Fibroblast of lung (primary cell): ENCODE results near the gene NKD1. TPM values are rescaled to one million over a fixed set of nuclear protein-coding genes. Genes with fewer than 3 reads are reported as not detected.

Source experiments
- DNase-seq, 2 donors: peaks; one replicate each; pipeline versions ENCODE4 v3.0.0 to v3.0.0-alpha.2; 2010; ENCODE audit warnings: low read depth in 2 of 2
- H2AFZ ChIP-seq: 2 replicates; pipeline ENCODE4 v1.5.1; 2012; ENCODE audit warnings: low read length, control low read depth, inconsistent platforms
- H3K27ac ChIP-seq: 2 replicates; pipeline ENCODE4 v1.5.1; 2011; ENCODE audit warnings: low read length, control low read depth; ENCODE audit not compliant: insufficient read depth
- H3K27me3 ChIP-seq: 2 replicates; pipeline ENCODE4 v1.5.1; 2011; ENCODE audit warnings: mild to moderate bottlenecking, low read length; ENCODE audit not compliant: control insufficient read depth, insufficient read depth
- H3K36me3 ChIP-seq: 2 replicates; pipeline ENCODE4 v1.5.1; 2011; ENCODE audit warnings: low read length; ENCODE audit not compliant: control insufficient read depth, insufficient read depth
- H3K4me1 ChIP-seq: 2 replicates; pipeline ENCODE4 v1.5.1; 2011; ENCODE audit warnings: low read length; ENCODE audit not compliant: control insufficient read depth, insufficient read depth; ENCODE audit errors: extremely low read depth
- H3K4me2 ChIP-seq: 2 replicates; pipeline ENCODE4 v1.5.1; 2011; ENCODE audit warnings: low read length, control low read depth; ENCODE audit not compliant: insufficient read depth; ENCODE audit errors: extremely low read depth
- H3K4me3 ChIP-seq, 4 experiments: fragments of 200-600 bp in 1 of 4; sonication (generic) in 1 of 4; replicated peaks in 1 of 4; 2 replicates each; pipeline ENCODE4 v1.5.1; 2011 to 2016; ENCODE audit warnings: low read length in 4 of 4, low read depth in 3 of 4, mild to moderate bottlenecking in 3 of 4, control low read depth in 2 of 4, inconsistent platforms in 1 of 4, mixed read lengths in 1 of 4; ENCODE audit not compliant: insufficient read depth in 1 of 4; ENCODE audit errors: control extremely low read depth in 1 of 4
- H3K79me2 ChIP-seq: 2 replicates; pipeline ENCODE4 v1.5.1; 2012; ENCODE audit warnings: mild to moderate bottlenecking, low read length, inconsistent platforms; ENCODE audit not compliant: control insufficient read depth, insufficient read depth
- H3K9ac ChIP-seq: 2 replicates; pipeline ENCODE4 v1.5.1; 2011; ENCODE audit warnings: mild to moderate bottlenecking, low read length, control low read depth; ENCODE audit not compliant: insufficient read depth
- H3K9me3 ChIP-seq: 2 replicates; pipeline ENCODE4 v1.5.1; 2012; ENCODE audit warnings: low read depth, low read length; ENCODE audit not compliant: control insufficient read depth, insufficient read depth
- H4K20me1 ChIP-seq: 2 replicates; pipeline ENCODE4 v1.5.1; 2011; ENCODE audit warnings: low read length; ENCODE audit not compliant: control insufficient read depth, insufficient read depth; ENCODE audit errors: extremely low read depth
- EZH2 ChIP-seq: IDR thresholded peaks from 2 replicates; pipeline ENCODE4 v1.5.1; 2012; ENCODE audit warnings: low read length, control low read depth, mild to moderate bottlenecking; ENCODE audit errors: missing control alignments
- polyA plus RNA-seq, 2 donors: library from polyadenylated mRNA; depleted of rRNA in 1 of 2; stranded (reverse) in 1 of 2; unstranded in 1 of 2; fragments of >200 nt; gene quantifications; 2 replicates each; pipeline ENCODE4 v1.2.1, GENCODE V29; 2011 to 2012; ENCODE audit warnings: missing spikeins in 1 of 2
- total RNA-seq: library from RNA; depleted of rRNA; stranded (reverse); fragments of >200 nt; gene quantifications from 2 replicates; pipeline ENCODE4 v1.2.1, GENCODE V29; 2014
- TF ChIP-seq, protein P1 (sequence below), 2 donors: IDR thresholded peaks in 1 of 2; conservative IDR thresholded peaks in 1 of 2; 1 replicate in 1 of 2; 2 replicates in 1 of 2; pipeline ENCODE4 v1.5.1; 2011 to 2012; ENCODE audit warnings: low read length in 2 of 2, control low read depth in 1 of 2, inconsistent platforms in 1 of 2, low read depth in 1 of 2, mild to moderate bottlenecking in 1 of 2

The NKD1 gene
- total and polyA plus RNA-seq, 2 donors (not counting 1 experiment from before 2014, with no cell fraction given), result under 0.01 to 0.12 TPM

GRCh38 chr16:50664270-50664669 lies 116.1 kb downstream of the NKD1 start:
- H3K4me2 ChIP-seq, result no peak overlapping the region
- no peak for DNase-seq

DNA sequence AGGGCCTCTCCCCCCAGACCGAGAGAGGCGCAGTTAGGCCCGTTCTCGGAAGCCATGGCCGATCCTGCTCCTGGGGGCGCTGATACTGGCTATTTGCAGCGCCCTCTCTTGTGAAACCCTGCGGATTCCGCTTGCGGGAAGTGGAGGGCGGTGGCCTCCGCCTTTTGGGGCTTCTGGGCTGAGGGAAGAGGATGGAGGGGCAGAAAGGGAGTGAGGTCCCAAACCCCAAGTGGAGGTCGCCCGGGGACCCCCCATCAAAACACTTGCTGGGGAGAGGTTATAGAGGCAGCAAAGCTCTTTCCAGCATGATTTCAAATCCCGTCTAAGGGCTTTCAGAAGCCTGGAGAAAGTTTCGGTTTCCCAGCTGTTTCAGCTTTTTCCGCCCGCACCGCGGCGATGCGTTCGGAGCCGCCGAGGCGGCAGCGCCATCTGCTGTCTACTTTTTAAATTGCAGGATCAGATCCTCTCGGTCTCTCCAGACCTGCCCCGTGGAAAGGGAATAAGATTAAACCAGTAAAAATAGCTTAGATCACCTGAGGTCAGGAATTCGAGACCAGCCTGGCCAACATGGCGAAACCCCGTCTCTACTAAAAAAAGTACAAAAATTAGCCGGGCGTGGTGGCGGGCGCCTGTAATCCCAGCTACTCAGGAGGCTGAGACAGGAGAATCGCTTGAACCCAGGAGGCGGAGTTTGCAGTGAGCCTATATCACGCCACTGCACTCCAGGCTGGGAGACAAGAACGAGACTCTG lies 117.1 kb downstream of the NKD1 start:
- Histone ChIP-seq H3K9ac (peak overlapping the region; percentile 41), H3K9me3 (no peaks in the 10 kb centered on the region), H3K4me2 (peak overlapping the region; percentile 74), H3K4me3 (peak overlapping the region; percentile 12 to 46 (median 40)), H3K36me3 (no peaks in the 10 kb centered on the region), H3K4me1 (no peaks in the 10 kb centered on the region), H3K27ac (no peak overlapping the region), H4K20me1 (no peaks in the 10 kb centered on the region), H2AFZ (peak overlapping the region; percentile 75), H3K79me2 (no peaks in the 10 kb centered on the region), H3K27me3 (no peaks in the 10 kb centered on the region)
- TF ChIP-seq, protein P1, sequence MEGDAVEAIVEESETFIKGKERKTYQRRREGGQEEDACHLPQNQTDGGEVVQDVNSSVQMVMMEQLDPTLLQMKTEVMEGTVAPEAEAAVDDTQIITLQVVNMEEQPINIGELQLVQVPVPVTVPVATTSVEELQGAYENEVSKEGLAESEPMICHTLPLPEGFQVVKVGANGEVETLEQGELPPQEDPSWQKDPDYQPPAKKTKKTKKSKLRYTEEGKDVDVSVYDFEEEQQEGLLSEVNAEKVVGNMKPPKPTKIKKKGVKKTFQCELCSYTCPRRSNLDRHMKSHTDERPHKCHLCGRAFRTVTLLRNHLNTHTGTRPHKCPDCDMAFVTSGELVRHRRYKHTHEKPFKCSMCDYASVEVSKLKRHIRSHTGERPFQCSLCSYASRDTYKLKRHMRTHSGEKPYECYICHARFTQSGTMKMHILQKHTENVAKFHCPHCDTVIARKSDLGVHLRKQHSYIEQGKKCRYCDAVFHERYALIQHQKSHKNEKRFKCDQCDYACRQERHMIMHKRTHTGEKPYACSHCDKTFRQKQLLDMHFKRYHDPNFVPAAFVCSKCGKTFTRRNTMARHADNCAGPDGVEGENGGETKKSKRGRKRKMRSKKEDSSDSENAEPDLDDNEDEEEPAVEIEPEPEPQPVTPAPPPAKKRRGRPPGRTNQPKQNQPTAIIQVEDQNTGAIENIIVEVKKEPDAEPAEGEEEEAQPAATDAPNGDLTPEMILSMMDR (conservative IDR thresholded peaks at IDR 0.05 in 1 of 2, IDR thresholded peaks at IDR 0.05 in 1 of 2; ENCODE audit: low read depth in 1 of 2, low read length in 2 of 2), result peak; percentile 79 to 85
- TF ChIP-seq EZH2, result no peak
- peak; percentile 45 to 68 for DNase-seq

More at GRCh38 chr16:50664270-50664669, 116.1 kb downstream of the NKD1 start:
- H3K27ac ChIP-seq, result no peak overlapping the region
- H2AFZ ChIP-seq, result no peak overlapping the region
- no peaks in the 10 kb centered on the region for H3K27me3 ChIP-seq
- H4K20me1 ChIP-seq, result no peaks in the 10 kb centered on the region
- no peaks in the 10 kb centered on the region for H3K9me3 ChIP-seq
- H3K4me3 ChIP-seq, result no peak overlapping the region
- no peak for TF ChIP-seq EZH2
- TF ChIP-seq, protein P1 (conservative IDR thresholded peaks at IDR 0.05 in 1 of 2, IDR thresholded peaks at IDR 0.05 in 1 of 2; ENCODE audit: low read depth in 1 of 2, low read length in 2 of 2), result no peak
- H3K4me1 ChIP-seq, result no peaks in the 10 kb centered on the region
- H3K36me3 ChIP-seq, result no peaks in the 10 kb centered on the region
- no peaks in the 10 kb centered on the region for H3K79me2 ChIP-seq
- H3K9ac ChIP-seq, result no peak overlapping the region

GRCh38 chr16:50666658-50667496 lies 118.7 kb downstream of the NKD1 start:
- Histone ChIP-seq H2AFZ (no peak overlapping the region), H3K36me3 (no peaks in the 10 kb centered on the region), H3K9me3 (peaks cover 1% of the 10 kb centered on the region), H3K4me2 (no peak overlapping the region), H3K4me3 (no peak overlapping the region), H3K9ac (no peak overlapping the region), H3K27ac (no peak overlapping the region), H4K20me1 (no peaks in the 10 kb centered on the region), H3K79me2 (no peaks in the 10 kb centered on the region), H3K4me1 (no peaks in the 10 kb centered on the region), H3K27me3 (no peaks in the 10 kb centered on the region)
- no peak for DNase-seq
- TF ChIP-seq, protein P1 (conservative IDR thresholded peaks at IDR 0.05 in 1 of 2, IDR thresholded peaks at IDR 0.05 in 1 of 2; ENCODE audit: low read depth in 1 of 2, low read length in 2 of 2), result no peak
- TF ChIP-seq EZH2, result no peak
